ENCODE results near the gene GPSM3. TPM values are rescaled to one million over a fixed set of nuclear protein-coding genes. Genes with fewer than 3 reads are reported as not detected.

The GPSM3 gene
- polyA plus RNA-seq, 4 donors = 9.9 to 12.9 (median 10.8) TPM

- DNase-seq (ENCODE audit: low read depth in 4 of 4, low spot score in 3 of 4) = peak in 3 of 4 donors; percentile 95 to 96 (median 96)
Measured at GRCh38 chr6:32175711-32176475, 16.6 kb downstream of the GPSM3 start, which contains the start of gene AGPAT1. Gene AGPAT1 (minus strand): TSS chr6:32176084. CDS start chr6:32171496, 4,588 bp downstream.

GRCh38 chr6:32175322-32175710, 17.1 kb downstream of the GPSM3 start:
- DNase-seq (ENCODE audit: low read depth in 4 of 4, low spot score in 3 of 4) = no peak

DNA sequence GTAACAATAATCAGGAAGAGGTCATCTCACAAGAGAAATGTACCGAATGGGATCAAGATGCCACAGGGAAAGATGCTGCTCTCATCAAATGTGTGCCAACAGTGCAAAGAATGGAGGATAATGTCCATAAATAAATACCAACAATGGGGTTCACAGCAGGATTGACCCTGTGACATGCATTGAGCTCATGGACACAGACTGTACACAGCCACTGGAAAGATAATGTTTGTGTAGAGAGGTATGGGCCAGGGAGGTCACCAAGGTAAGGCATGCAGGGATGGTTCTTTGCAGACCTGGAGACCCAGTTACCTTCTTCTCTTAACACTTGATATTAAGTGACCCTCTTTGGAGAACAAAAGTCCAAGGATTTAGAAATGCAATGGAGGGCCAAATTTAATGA, 18.0 kb downstream of the GPSM3 start:
- no peak for DNase-seq (ENCODE audit: low read depth in 4 of 4, low spot score in 3 of 4)

DNA sequence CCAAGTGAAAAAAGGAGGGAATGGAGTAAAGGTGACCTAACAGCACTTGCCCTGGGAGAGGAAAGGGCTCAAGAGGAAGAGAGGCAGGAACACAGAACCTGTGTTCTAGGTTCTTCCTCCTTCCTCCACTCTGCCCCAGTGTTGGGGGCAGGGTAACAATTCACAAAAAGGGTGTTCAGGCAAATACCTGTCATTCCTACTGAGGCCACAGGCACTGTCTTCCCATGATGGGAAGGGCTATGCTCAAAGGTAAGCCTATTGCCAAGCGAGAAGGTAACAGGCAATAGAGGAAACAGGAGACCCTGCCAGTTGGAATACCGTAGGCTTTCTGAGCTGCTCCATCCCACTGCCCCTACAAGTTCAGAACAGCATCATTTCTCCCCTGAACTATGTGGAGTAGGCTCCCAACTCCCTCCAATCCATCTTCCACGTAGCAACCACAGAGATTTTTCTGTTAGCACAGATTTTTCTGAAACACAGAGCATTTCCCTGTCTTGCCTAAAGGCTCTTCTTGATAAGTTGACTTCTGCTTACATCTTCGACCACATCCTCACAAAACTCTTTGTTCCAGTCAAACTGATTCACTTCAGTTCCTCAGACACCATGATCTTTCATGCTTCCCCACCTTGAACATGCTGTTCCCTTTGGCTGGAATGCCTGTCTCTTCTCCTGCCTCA, 19.3 kb downstream of the GPSM3 start:
- no peak for DNase-seq (ENCODE audit: low read depth in 4 of 4, low spot score in 3 of 4)

- DNase-seq (ENCODE audit: low read depth in 4 of 4, low spot score in 3 of 4) = no peak
Measured at GRCh38 chr6:32171234-32171633, 21.2 kb downstream of the GPSM3 start.

DNA sequence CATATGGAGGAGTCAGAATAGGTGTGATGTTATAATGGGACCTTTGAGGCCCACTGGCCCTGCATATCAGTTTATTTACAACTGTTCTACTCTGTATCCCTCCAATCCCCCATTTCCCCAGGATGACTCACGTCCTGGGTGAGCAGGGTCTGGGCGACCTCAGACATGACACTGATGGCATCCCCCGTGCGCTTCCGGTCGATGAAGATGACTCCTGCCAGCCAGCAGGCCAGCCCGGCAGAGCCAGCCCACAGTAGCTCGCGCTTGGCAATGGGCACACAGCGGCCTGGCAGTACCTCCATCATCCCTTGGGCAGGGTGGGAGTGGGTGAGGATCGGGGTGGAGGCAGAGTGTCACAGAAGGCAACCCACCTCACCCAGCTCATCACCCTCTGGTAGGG, 22.1 kb downstream of the GPSM3 start:
- DNase-seq (ENCODE audit: low read depth in 4 of 4, low spot score in 3 of 4) = no peak

GRCh38 chr6:32168807-32169591, 23.4 kb downstream of the GPSM3 start:
- no peak for DNase-seq (ENCODE audit: low read depth in 4 of 4, low spot score in 3 of 4)

- DNase-seq (ENCODE audit: low read depth in 4 of 4, low spot score in 3 of 4) = no peak
Measured at GRCh38 chr6:32168350-32168749, 24.1 kb downstream of the GPSM3 start.

DNA sequence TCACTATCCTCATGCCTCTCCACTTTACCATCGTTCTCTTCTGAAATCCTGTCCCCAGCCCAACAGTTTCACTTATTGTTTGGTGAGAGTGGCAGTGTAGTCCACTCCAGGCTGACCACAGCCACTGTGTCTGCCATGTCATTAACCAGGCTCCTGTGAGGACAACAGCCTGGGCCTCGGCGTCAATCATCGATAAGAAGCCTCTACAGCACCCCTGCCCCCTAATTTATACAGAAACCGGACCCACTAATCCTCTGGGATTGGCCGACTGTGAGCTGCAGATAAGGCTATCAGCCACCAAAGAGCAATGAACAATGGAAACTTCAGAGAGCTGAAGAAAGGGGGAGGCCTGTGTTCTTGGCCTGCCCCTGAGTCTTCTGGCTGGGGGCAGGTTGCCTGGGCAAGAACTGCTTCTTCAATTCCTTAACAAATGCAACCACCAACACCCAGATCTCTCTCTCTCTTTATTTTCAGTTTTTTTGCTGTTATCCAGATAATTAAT, 24.6 kb downstream of the GPSM3 start:
- DNase-seq (ENCODE audit: low read depth in 4 of 4, low spot score in 3 of 4) = no peak

DNA sequence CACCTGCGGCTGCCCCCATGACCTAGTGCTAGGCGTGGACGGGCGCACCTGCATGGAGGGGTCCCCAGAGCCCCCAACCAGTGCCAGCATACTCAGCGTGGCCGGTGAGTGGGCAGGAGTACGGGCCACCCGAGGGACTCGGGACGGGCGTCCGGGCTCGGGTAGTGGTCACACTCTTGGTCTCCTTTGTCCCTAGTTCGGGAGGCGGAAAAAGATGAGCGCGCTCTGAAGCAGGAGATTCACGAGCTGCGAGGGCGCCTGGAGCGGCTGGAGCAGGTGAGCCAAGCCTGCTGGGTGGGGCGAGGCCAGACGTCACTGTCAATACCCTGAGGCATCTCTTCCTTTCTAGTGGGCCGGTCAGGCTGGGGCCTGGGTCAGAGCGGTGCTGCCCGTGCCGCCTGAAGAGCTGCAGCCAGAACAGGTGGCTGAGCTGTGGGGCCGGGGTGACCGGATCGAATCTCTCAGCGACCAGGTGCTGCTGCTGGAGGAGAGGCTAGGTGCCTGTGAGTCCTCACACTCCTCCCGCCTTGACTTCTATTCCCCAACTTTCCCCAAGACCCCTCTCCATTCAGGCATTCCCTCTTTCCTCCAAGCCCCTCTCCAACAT, 25.2 kb downstream of the GPSM3 start:
- DNase-seq (ENCODE audit: low read depth in 4 of 4, low spot score in 3 of 4) = no peak

DNA sequence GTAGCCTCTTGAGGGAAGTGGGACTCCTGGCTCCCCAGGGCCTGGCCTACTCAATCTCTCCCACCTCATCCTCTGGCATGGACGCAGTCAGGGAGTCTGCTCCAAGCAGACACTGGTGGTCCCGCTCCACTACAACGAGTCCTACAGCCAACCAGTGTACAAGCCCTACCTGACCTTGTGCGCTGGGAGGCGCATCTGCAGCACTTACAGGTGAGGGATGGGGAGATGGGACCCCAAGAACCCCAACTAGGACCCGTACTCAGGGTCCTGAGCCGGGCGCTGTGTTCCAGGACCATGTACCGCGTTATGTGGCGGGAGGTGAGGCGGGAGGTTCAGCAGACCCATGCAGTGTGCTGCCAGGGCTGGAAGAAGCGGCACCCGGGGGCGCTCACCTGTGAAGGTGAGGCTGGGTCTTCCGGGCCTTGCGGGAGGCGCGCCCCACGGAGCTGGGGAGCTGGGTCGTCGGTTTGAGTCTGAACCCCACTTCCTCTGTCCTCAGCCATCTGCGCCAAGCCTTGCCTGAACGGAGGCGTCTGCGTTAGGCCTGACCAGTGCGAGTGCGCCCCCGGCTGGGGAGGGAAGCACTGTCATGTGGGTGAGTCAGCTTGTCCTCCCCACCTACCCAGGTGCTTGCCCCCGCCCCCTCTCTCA, 25.9 kb downstream of the GPSM3 start:
- DNase-seq (ENCODE audit: low read depth in 4 of 4, low spot score in 3 of 4) = no peak

- DNase-seq (ENCODE audit: low read depth in 4 of 4, low spot score in 3 of 4) = no peak
Measured at GRCh38 chr6:32164295-32164694, 28.1 kb downstream of the GPSM3 start, which contains the start of gene EGFL8. Gene EGFL8 (plus strand): TSS chr6:32164595. CDS start chr6:32166166, 1,571 bp downstream.

DNA sequence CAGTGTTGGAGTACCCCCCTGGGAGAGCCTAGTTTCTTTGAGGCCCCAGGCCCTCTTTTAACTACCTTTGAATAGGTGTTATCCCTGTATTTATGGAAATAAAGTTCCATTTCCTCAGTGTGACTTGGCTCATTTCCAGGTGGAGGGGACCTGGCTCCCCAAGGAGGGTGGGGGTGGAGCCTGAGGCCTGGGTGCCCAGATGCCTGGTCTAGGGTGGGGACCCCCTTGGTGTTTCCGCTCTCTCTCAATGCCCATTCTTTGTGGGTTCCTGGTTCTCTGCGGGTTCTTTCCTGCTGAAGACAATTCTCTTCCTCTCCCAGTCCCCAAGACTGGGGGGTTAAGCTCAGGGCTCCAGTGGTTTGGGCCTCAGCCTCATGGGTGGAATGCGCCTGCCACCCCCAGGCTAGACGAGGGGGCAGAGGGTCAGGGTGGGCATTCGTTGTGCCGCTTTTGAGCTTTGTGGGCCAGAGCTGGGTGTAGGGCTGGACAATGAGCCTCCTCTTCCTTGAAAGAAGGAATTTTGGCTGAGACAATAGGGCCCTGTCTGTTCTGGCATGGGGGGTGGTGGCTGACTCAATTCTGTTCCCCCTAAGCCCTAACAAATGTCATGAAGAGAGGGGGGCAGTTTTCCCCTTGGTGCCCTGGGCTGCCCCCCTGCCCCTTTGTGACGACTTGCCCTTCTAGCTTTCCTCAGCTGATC, 28.7 kb downstream of the GPSM3 start:
- DNase-seq (ENCODE audit: low read depth in 4 of 4, low spot score in 3 of 4) = no peak

DNA sequence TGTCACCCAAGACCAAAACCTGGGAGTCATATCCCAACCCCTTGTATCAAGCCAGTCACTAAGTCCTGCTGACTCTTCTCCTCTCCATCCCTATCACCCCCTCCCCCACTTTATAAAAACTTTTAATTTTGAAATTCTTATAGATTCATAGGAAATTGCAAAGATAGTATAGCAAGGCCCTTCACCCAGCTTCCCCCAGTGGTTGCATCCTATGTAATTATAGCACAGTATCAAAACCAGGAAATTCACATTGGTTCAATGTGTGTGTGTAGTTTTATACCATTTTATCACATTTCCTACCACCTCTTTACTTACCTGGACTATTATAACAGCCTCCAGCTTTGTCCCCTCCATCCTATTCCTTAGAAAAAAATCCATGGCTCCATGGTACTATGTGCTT, 34.4 kb downstream of the GPSM3 start:
- no peak for DNase-seq (ENCODE audit: low read depth in 4 of 4, low spot score in 3 of 4)

DNA sequence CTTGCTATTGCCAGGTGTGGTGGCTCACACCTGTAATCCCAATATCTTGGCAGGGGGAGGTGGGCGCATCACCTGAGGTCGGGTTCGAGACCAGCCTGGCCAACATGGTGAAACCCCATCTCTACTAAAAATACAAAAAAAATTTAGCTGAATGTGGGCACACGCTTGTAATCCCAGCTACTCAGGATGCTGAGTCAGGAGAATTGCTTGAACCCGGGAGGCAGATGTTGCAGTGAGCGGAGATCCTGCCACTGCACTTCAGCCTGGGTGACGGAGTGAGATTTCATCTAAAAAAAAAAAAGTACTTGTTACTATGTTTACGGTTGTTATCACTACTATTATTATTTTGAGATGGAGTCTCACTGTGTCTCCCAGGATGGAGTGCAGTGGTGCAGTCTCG, 35.6 kb downstream of the GPSM3 start:
- no peak for DNase-seq (ENCODE audit: low read depth in 4 of 4, low spot score in 3 of 4)

- DNase-seq (ENCODE audit: low read depth in 4 of 4, low spot score in 3 of 4) = peak in 1 of 4 donors; percentile 60
Measured at GRCh38 chr6:32154514-32155161, 37.8 kb downstream of the GPSM3 start.

DNA sequence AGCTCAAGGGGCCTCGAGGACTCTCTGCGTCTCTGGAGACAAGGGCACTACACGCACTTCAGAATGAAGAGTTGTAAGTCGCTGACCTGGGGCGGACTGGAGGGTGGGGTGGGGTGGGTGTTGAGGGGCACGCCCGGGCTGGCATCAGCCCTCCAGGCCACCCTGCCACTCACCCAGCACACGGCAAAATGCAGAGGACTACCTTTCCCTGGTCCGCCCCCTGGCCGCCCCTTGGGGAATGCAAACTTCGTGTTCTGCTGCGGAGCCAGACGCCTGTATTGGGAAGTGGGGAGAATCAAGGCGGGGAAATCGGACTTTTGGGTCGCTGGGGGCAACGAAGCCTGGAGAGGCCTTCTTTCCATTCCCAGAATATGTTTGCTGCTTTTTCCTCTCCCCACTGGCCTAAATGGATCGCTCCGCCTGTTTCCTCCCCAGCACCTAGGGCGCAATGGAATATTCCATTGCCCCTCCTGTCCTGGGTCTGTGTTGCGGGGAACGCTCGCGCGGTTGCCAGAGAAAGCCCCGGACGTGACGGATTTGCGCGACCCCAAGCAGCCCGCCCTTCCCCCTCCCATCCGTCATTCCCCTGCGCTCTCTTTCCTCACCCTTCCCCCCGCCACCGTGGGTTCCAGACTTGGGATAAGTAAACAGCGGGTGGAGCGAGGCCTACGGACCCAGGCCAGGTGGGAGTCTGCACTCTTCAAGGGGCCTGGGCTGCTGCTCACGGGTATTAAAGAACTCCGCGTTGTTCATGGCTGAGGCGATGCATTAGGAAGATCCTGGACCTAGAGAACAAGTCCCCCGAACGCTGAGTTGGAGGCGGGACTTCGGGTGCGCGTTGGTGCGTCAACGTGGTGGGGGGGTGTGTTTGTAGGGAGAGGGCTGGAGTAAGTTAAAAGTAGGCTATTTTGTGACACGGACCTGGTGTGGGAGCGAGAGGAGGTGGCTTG, 38.6 kb downstream of the GPSM3 start, which contains the start of gene PPT2:
Gene PPT2 (plus strand): TSS at position 578 of the 950 bp plus-strand sequence. CDS start 454 bp downstream, outside the sequence.
- DNase-seq (ENCODE audit: low read depth in 4 of 4, low spot score in 3 of 4) = peak; percentile 89 to 95 (median 92)
